A673 (cell line): ENCODE results near the gene BMERB1. TPM values are rescaled to one million over a fixed set of nuclear protein-coding genes. Genes with fewer than 3 reads are reported as not detected.

ENCODE experiments used
- BruUV-seq: library from RNA; stranded (reverse); fragments of 400-500 nt; replicated peaks from 2 replicates; lab custom pipeline; 2021; lab: Mats Ljungman, UMichigan
- CTCF ChIA-PET: fragments of 300-600 bp; sonication (Branson Sonifier 250); formaldehyde crosslinking; loops from one replicate; lab custom pipeline; 2022; ENCODE audit warnings: antibody characterized with exemption; lab: Charles Lee
- POLR2A ChIA-PET: fragments of 300-600 bp; sonication (Branson Sonifier 250); formaldehyde crosslinking; loops from one replicate; lab custom pipeline; 2022; ENCODE audit warnings: antibody characterized with exemption; ENCODE audit not compliant: low non-redundant PET; lab: Charles Lee
- DNase-seq: peaks from one replicate; pipeline ENCODE4 v3.0.0-alpha.2; 2015; ENCODE audit warnings: low spot score
- H3K27ac ChIP-seq: fragments of 200-600 bp; sonication (generic); 2 replicates; pipeline ENCODE4 v1.5.1; 2016; ENCODE audit warnings: mixed run types, low read depth, mild to moderate bottlenecking, mixed read lengths, antibody characterized with exemption, low read length; ENCODE audit not compliant: poor library complexity, severe bottlenecking
- H3K27me3 ChIP-seq: fragments of 200-600 bp; sonication (generic); replicated peaks from 2 replicates; pipeline ENCODE4 v1.6.1; 2017; ENCODE audit warnings: mixed run types, low read depth, mild to moderate bottlenecking, mixed read lengths, antibody characterized with exemption, low read length; ENCODE audit not compliant: insufficient read depth, poor library complexity
- H3K36me3 ChIP-seq: fragments of 200-600 bp; sonication (generic); 2 replicates; pipeline ENCODE4 v1.6.1; 2016; ENCODE audit warnings: mixed run types, mild to moderate bottlenecking, mixed read lengths, antibody characterized with exemption, low read length; ENCODE audit not compliant: insufficient read depth, poor library complexity, severe bottlenecking
- H3K4me1 ChIP-seq: fragments of 200-600 bp; sonication (generic); 2 replicates; pipeline ENCODE4 v1.6.1; 2017; ENCODE audit warnings: mixed run types, mild to moderate bottlenecking, mixed read lengths, antibody characterized with exemption, low read length; ENCODE audit not compliant: insufficient read depth, poor library complexity, severe bottlenecking
- H3K4me3 ChIP-seq: fragments of 200-600 bp; sonication (generic); 2 replicates; pipeline ENCODE4 v1.5.1; 2016; ENCODE audit warnings: low read depth, mixed run types, mild to moderate bottlenecking, mixed read lengths, low read length; ENCODE audit not compliant: poor library complexity, severe bottlenecking
- H3K9me3 ChIP-seq: fragments of 200-600 bp; sonication (generic); 2 replicates; pipeline ENCODE4 v1.6.1; 2016; ENCODE audit warnings: mixed run types, low read depth, mild to moderate bottlenecking, mixed read lengths, antibody characterized with exemption, low read length; ENCODE audit not compliant: poor library complexity, severe bottlenecking
- EZH2 ChIP-seq: fragments of 200-600 bp; sonication (generic); IDR thresholded peaks from 2 replicates; pipeline ENCODE4 v1.6.1; 2017; ENCODE audit warnings: borderline replicate concordance, low read depth, mild to moderate bottlenecking, mixed read lengths, antibody characterized with exemption, low read length; ENCODE audit not compliant: poor library complexity, severe bottlenecking
- intact Hi-C: fragments of 100-400 bp; cut with micrococcal nuclease; formaldehyde crosslinking; loops from one replicate; pipeline ENCODE4 v1.10.0; 2022; ENCODE audit not compliant: unreplicated experiment
- total RNA-seq: library from RNA; stranded (reverse); gene quantifications from 2 replicates; pipeline ENCODE4 v1.2.3, GENCODE V29; 2021
- TF ChIP-seq, protein P1 (sequence below): fragments of 300-800, 200-600 bp; sonication (generic); conservative IDR thresholded peaks from 2 replicates; pipeline ENCODE4 v1.5.1; 2017; ENCODE audit warnings: low read depth, mild to moderate bottlenecking, antibody characterized with exemption, low read length, moderate library complexity, mixed read lengths

BMERB1 gene
- total RNA-seq, 1 experiment from 2014 or later, result 11.5 TPM

DNA sequence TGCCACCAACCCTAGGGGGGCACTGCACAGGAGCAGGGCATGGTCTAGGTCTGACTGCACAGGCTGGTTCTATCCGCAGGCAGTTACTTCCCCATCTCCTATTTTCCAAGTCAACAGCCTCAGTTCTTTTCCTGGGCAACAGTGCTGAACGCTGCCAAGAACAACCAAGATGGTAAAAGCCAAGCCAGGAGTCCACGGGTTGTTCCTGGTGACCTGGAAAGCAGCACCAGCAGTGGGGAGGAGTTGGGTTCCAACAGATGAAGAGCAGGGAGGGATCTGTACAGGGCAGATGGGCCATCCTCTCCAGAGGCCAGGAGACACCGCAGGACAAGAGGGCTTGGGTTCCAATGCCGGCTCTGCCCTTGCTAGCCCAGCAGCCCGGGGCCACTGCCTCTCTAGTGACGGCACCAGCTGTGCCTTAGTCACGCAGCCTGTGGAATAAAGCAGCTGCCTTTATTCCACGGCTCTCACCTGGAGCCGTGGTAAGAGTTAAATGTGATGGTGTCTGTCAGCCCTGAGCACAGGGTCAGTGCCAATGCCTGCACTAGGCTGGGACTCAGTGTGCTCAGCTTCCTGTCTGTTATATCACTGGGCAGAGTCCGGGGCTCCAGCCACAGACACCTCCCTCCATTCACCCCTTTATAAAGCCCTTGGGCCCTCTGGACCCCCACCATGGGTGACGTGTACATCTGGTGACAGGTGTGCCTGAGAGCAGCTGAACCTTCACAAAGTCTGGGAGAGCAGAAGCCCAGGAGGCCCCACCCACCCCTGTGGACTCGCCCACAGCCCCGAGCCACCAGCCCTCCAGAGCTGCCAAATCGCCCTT is 163.6 kb downstream of the BMERB1 start:
- Histone ChIP-seq H3K9me3 (no peaks in the 10 kb centered on the region), H3K27ac (no peak overlapping the region), H3K4me1 (no peaks in the 10 kb centered on the region), H3K4me3 (no peak overlapping the region), H3K36me3 (peaks cover 53% of the 10 kb centered on the region), H3K27me3 (no peaks in the 10 kb centered on the region)
- DNase-seq, result no peak
- ChIA-PET POLR2A (no interaction called here), CTCF (no interaction called here)
- intact Hi-C loops, result no loop called here
- BruUV-seq, result no TSS peak
- no peak for TF ChIP-seq EZH2
- TF ChIP-seq, protein P1, sequence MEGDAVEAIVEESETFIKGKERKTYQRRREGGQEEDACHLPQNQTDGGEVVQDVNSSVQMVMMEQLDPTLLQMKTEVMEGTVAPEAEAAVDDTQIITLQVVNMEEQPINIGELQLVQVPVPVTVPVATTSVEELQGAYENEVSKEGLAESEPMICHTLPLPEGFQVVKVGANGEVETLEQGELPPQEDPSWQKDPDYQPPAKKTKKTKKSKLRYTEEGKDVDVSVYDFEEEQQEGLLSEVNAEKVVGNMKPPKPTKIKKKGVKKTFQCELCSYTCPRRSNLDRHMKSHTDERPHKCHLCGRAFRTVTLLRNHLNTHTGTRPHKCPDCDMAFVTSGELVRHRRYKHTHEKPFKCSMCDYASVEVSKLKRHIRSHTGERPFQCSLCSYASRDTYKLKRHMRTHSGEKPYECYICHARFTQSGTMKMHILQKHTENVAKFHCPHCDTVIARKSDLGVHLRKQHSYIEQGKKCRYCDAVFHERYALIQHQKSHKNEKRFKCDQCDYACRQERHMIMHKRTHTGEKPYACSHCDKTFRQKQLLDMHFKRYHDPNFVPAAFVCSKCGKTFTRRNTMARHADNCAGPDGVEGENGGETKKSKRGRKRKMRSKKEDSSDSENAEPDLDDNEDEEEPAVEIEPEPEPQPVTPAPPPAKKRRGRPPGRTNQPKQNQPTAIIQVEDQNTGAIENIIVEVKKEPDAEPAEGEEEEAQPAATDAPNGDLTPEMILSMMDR, result no peak

DNA sequence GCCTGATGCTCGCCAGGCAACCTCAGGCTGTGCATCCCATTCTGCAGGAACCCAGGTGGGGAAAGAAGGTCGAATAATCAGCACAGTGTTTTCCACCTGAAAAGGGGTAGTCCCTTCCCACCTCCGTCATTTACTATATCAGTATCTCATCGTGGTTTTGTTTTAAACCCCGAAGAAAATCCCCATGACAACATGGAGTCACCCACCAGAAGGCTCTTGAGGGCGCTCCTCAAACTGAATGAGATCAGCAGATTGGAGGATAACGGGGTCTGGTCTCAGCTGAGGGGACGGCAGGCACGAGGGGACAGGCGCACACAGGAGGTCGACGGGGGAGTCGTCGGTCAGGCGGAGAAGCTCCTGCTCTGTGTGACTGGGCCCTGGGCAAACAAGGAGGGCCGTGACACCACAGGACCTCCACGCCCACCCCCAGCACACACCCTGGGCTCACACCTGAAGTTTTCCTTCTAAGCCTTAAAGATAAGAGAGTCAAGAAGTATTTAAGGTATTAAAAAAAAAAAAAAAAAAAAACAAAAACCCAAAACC is 164.3 kb downstream of the BMERB1 start:
- Histone ChIP-seq H3K27ac (no peak overlapping the region), H3K27me3 (no peaks in the 10 kb centered on the region), H3K4me1 (no peaks in the 10 kb centered on the region), H3K9me3 (no peaks in the 10 kb centered on the region), H3K36me3 (peaks cover 60% of the 10 kb centered on the region), H3K4me3 (no peak overlapping the region)
- BruUV-seq, result no TSS peak
- intact Hi-C loops, result no loop called here
- CTCF ChIA-PET, result interaction anchor here (0.6 kb wide), 1 partner anchor 526 kb away, joined by 5 read pairs; no protein-coding TSS in a partner anchor
- POLR2A ChIA-PET, result interaction anchor here (0.6 kb wide), 1 partner anchor 83 kb away, joined by 16 read pairs; no protein-coding TSS in a partner anchor
- no peak for DNase-seq
- TF ChIP-seq, protein P1, result no peak
- no peak for TF ChIP-seq EZH2

DNA sequence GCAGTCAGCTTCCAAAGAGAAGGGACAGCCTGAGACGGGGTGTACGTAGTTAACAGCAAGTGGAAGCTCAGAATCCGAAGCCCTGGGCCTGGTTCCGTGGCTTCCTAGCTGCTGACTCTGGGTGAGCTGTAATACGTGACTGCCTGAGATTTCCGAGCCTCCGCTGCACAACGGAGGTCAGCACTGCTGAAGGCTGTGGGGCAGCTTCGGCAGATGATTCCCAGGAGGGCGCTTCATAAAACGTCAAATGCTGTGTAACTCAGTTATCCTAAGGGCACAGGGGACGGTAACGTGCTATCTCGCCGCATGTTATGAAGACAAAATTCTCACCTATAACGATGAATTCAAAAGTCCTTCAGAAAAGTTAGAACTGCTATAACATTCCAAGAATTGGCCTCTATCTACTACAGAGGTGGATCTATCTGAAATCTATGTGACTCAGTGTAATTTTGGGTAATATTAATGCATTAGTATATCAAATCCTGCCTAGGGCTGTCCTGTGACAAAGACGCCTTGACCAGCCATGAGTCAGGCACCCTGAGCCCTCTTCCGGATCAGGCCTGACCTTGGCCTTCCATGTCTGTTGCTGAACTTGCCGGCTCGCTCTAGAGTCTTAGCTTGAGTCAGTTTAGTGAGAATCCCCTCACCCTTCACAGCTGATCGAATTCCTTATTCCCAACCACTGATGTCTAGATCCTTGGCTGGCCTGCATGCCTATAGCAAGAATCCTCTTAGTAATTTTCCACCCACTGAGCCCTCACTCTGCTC is 165.1 kb downstream of the BMERB1 start:
- H3K4me1 ChIP-seq, result no peaks in the 10 kb centered on the region
- CTCF ChIA-PET, result interaction anchor here (0.6 kb wide), 1 partner anchor 527 kb away, joined by 5 read pairs; no protein-coding TSS in a partner anchor
- H3K27ac ChIP-seq, result no peak overlapping the region
- H3K4me3 ChIP-seq, result no peak overlapping the region
- DNase-seq, result no peak
- H3K36me3 ChIP-seq, result peaks cover 67% of the 10 kb centered on the region
- no peak for TF ChIP-seq EZH2
- TF ChIP-seq, protein P1, result no peak
- POLR2A ChIA-PET, result interaction anchor here (0.6 kb wide), 1 partner anchor 84 kb away, joined by 16 read pairs; no protein-coding TSS in a partner anchor
- no peaks in the 10 kb centered on the region for H3K27me3 ChIP-seq
- H3K9me3 ChIP-seq, result no peaks in the 10 kb centered on the region
- intact Hi-C loops, result no loop called here
- BruUV-seq, result no TSS peak
